Stomach (tissue), 19 donors: ENCODE data around the gene FUT9. TPM values are rescaled to one million over a fixed set of nuclear protein-coding genes. Genes with fewer than 3 reads are reported as not detected.

Source experiments
- DNase-seq, 2 donors: peaks; one replicate each; pipeline versions ENCODE4 v3.0.0 to v3.0.0-alpha.2; 2013 to 2019
- H3K27ac ChIP-seq, 5 donors: fragments of 200-600 bp in 4 of 5; sonication (generic) in 4 of 5; one replicate each; pipeline ENCODE4 v1.5.1; 2013 to 2019; ENCODE audit warnings: mild to moderate bottlenecking in 1 of 5, moderate library complexity in 1 of 5
- H3K27me3 ChIP-seq, 3 donors: fragments of 200-600 bp; sonication (generic); one replicate each; pipeline ENCODE4 v1.5.1; 2017 to 2019; ENCODE audit warnings: mixed run types in 1 of 3
- H3K36me3 ChIP-seq, 4 donors: fragments of 200-600 bp; sonication (generic); 1 replicate in 3 of 4; 2 replicates in 1 of 4; pipeline ENCODE4 v1.5.1; 2016 to 2019
- H3K4me1 ChIP-seq, 4 donors: fragments of 200-600 bp; sonication (generic); one replicate each; pipeline ENCODE4 v1.5.1; 2016 to 2019
- H3K4me3 ChIP-seq, 4 donors: fragments of 200-600 bp; sonication (generic) in 3 of 4; one replicate each; pipeline ENCODE4 v1.5.1; 2016 to 2019; ENCODE audit warnings: mild to moderate bottlenecking in 1 of 4
- H3K9me3 ChIP-seq, 4 donors: fragments of 200-600 bp; sonication (generic); one replicate each; pipeline ENCODE4 v1.5.1; 2016 to 2019
- CTCF ChIP-seq, 7 experiments: fragments of 450-650 bp in 4 of 7; fragments of 200-600 bp in 3 of 7; sonication (generic) in 3 of 7; IDR thresholded peaks; one replicate each; pipeline ENCODE4 v1.5.1; 2016 to 2019; ENCODE audit warnings: antibody characterized with exemption in 7 of 7, control low read depth in 2 of 7, mild to moderate bottlenecking in 1 of 7
- EP300 ChIP-seq: sonication (generic); formaldehyde crosslinking; IDR thresholded peaks from one replicate; pipeline ENCODE4 v1.6.1; 2017; ENCODE audit warnings: antibody characterized with exemption
- POLR2A ChIP-seq, 4 donors: fragments of 450-650 bp; IDR thresholded peaks; one replicate each; pipeline ENCODE4 v1.6.1; 2016; ENCODE audit warnings: antibody characterized with exemption in 4 of 4, control low read depth in 2 of 4, mild to moderate bottlenecking in 1 of 4, moderate library complexity in 1 of 4
- POLR2AphosphoS5 ChIP-seq, 3 donors: sonication (generic); formaldehyde crosslinking; IDR thresholded peaks; one replicate each; pipeline ENCODE4 v1.6.1; 2016; ENCODE audit warnings: antibody characterized with exemption in 3 of 3
- WGBS, 5 donors: extraction: QIAGEN DNeasy Blood & Tissue Kit in 3 of 5; methylation state at CpG; one replicate each; pipeline versions ENCODE4 v1.1.5 to v1.1.7; 2013 to 2018; 5-methylcytosine and 5-hydroxymethylcytosine counted together
- intact Hi-C: fragments of 100-400 bp; cut with DNase I; formaldehyde crosslinking; loops from one replicate; pipeline ENCODE4 v1.15.1; 2023; ENCODE audit warnings: low total_unique reads
- long read RNA-seq, 10 donors: transcript quantifications; one replicate each; lab custom pipeline, GENCODE V29; 2026
- polyA plus RNA-seq, 3 donors: library from polyadenylated mRNA; stranded (reverse); fragments of 200-250 nt; gene quantifications; one replicate each; pipeline ENCODE4 v1.2.3, GENCODE V29; 2013
- total RNA-seq, 5 donors: library from RNA; depleted of rRNA; stranded (reverse); fragments of >200 nt; gene quantifications; one replicate each; pipeline versions ENCODE4 v1.1.0 to v1.2.3, GENCODE V29; 2014 to 2016
- donor health status: healthy with polysubstance abuse.
- donor health status: Bipolar disorder and iron deficiency.
- donor health status: healthy.

FUT9 gene
- total RNA-seq (10 to 100 TPM in 2 of 5 donors, 1 to 10 TPM in 2, under 1 TPM in 1; under 0.01 to 98.0 (median 7.6) TPM), polyA plus RNA-seq (1 to 10 TPM in 1 of 3 donors, under 1 TPM in 2; 0.46 to 2.6 (median 0.87) TPM)
- long read RNA-seq, donor 1: 0 reads
- long read RNA-seq, donor 2: 0 reads
- long read RNA-seq, donor 3, full-length matches to known transcripts: 2 of 2 reads
- long read RNA-seq, donor 3, partial matches to known transcripts: 0 of 2 reads
- long read RNA-seq, donor 3, other reads (novel, unspliced or antisense): 0 of 2 reads
- long read RNA-seq, donor 4: 0 reads
- long read RNA-seq, donor 5, full-length matches to known transcripts: 4 of 4 reads
- long read RNA-seq, donor 5, partial matches to known transcripts: 0 of 4 reads
- long read RNA-seq, donor 5, other reads (novel, unspliced or antisense): 0 of 4 reads
- long read RNA-seq, donor 6, full-length matches to known transcripts: 8 of 8 reads
- long read RNA-seq, donor 6, partial matches to known transcripts: 0 of 8 reads
- long read RNA-seq, donor 6, other reads (novel, unspliced or antisense): 0 of 8 reads
- long read RNA-seq, donor 7: 0 reads
- long read RNA-seq, donor 8, full-length matches to known transcripts: 4 of 4 reads
- long read RNA-seq, donor 8, partial matches to known transcripts: 0 of 4 reads
- long read RNA-seq, donor 8, other reads (novel, unspliced or antisense): 0 of 4 reads
- long read RNA-seq, donor 9, full-length matches to known transcripts: 7 of 12 reads
- long read RNA-seq, donor 9, partial matches to known transcripts: 5 of 12 reads
- long read RNA-seq, donor 9, other reads (novel, unspliced or antisense): 0 of 12 reads
- long read RNA-seq, donor 10, full-length matches to known transcripts: 1 of 1 reads
- long read RNA-seq, donor 10, partial matches to known transcripts: 0 of 1 reads
- long read RNA-seq, donor 10, other reads (novel, unspliced or antisense): 0 of 1 reads

- H3K4me1 ChIP-seq: peaks cover 0 to 17% (median 8%) of the 10 kb centered on the region in 4 donors
- DNase-seq: peak; percentile 81 to 83
- peak within 1 kb of the TSS; percentile 44 to 60 (median 60) for H3K4me3 ChIP-seq
Measured at GRCh38 chr6:96015518-96016333, at the start of gene FUT9. FUT9 (plus strand) TSS chr6:96015974; CDS start chr6:96203156, 187,182 bp downstream.

GRCh38 chr6:95967594-95967993 lies 48.2 kb upstream of the FUT9 start:
- intact Hi-C loops: no loop called here
- H3K27me3 ChIP-seq: no peaks in the 10 kb centered on the region
- no peak overlapping the region for H3K27ac ChIP-seq
- no peak for DNase-seq
- H3K4me1 ChIP-seq: no peaks in the 10 kb centered on the region
- no peak overlapping the region for H3K4me3 ChIP-seq
- H3K9me3 ChIP-seq: peaks cover 0 to 30% (median 11%) of the 10 kb centered on the region in 4 donors
- TF ChIP-seq EP300 (no peak), POLR2A (IDR thresholded peaks at IDR 0.05) (no peak), POLR2AphosphoS5 (IDR thresholded peaks at IDR 0.05) (no peak), CTCF (IDR thresholded peaks at IDR 0.05) (no peak)
- no peaks in the 10 kb centered on the region for H3K36me3 ChIP-seq

More at GRCh38 chr6:96015518-96016333, at the start of gene FUT9:
- Histone ChIP-seq H3K36me3 (no peaks in the 10 kb centered on the region), H3K27ac (peak within 1 kb of the TSS; percentile 81 to 97 (median 83)), H3K9me3 (no peaks in the 10 kb centered on the region), H3K27me3 (peaks cover 0 to 24% (median 9%) of the 10 kb centered on the region in 3 donors)
- TF ChIP-seq EP300 (no peak), POLR2A (IDR thresholded peaks at IDR 0.05) (no peak), POLR2AphosphoS5 (IDR thresholded peaks at IDR 0.05) (peak in 2 of 3 donors; percentile 5 to 76)
- intact Hi-C loops: no loop called here
- 2 to 6% (median 3%) methylated on average over 25 to 62 of the region's 62 CpGs for WGBS, 5 donors

GRCh38 chr6:95973976-95974375 lies 41.8 kb upstream of the FUT9 start:
- intact Hi-C loops: no loop called here
- Histone ChIP-seq H3K4me1 (no peaks in the 10 kb centered on the region), H3K27me3 (no peaks in the 10 kb centered on the region), H3K27ac (no peak overlapping the region), H3K9me3 (peaks cover 0 to 13% (median 0%) of the 10 kb centered on the region in 4 donors), H3K36me3 (no peaks in the 10 kb centered on the region), H3K4me3 (no peak overlapping the region)
- TF ChIP-seq EP300 (no peak), POLR2A (IDR thresholded peaks at IDR 0.05) (no peak), CTCF (IDR thresholded peaks at IDR 0.05) (no peak), POLR2AphosphoS5 (IDR thresholded peaks at IDR 0.05) (no peak)
- 54 to 65% (median 61%) methylated on average over 3 of the region's 3 CpGs for WGBS, 5 donors
- no peak for DNase-seq

- Histone ChIP-seq H3K4me1 (no peaks in the 10 kb centered on the region), H3K9me3 (no peaks in the 10 kb centered on the region), H3K4me3 (no peak overlapping the region), H3K36me3 (no peaks in the 10 kb centered on the region), H3K27ac (no peak overlapping the region), H3K27me3 (no peaks in the 10 kb centered on the region)
- WGBS, 5 donors: 25 to 42% (median 38%) methylated on average over 2 of the region's 2 CpGs
- TF ChIP-seq POLR2AphosphoS5 (IDR thresholded peaks at IDR 0.05): peak in 1 of 3 donors; percentile 54
- no peak for TF ChIP-seq POLR2A (IDR thresholded peaks at IDR 0.05)
- intact Hi-C loops: no loop called here
- peak in 1 of 2 donors; percentile 23 for DNase-seq
Measured at GRCh38 chr6:95978230-95978629, 37.5 kb upstream of the FUT9 start.
